HepG2 (cell line): ENCODE data around the gene XXYLT1. TPM values are rescaled to one million over a fixed set of nuclear protein-coding genes. Genes with fewer than 3 reads are reported as not detected.

Experiments
- FOXC1 ChIP-seq: sonication (generic); formaldehyde crosslinking; IDR thresholded peaks from 2 replicates; pipeline ENCODE4 v1.8.0; 2022; ENCODE audit warnings: mild to moderate bottlenecking, missing genetic modification reagents, borderline replicate concordance
- GATAD2A ChIP-seq: IDR thresholded peaks from 2 replicates; pipeline ENCODE4 v1.6.1; 2016
- ZKSCAN1 ChIP-seq: fragments of 150-350 bp; IDR thresholded peaks from 2 replicates; pipeline ENCODE4 v1.6.1; 2014; ENCODE audit warnings: low read length
- ZMYM4 ChIP-seq: sonication (generic); formaldehyde crosslinking; IDR thresholded peaks from 2 replicates; pipeline ENCODE4 v1.8.1; 2023; ENCODE audit warnings: mild to moderate bottlenecking, missing genetic modification reagents
- ZNF263 ChIP-seq: sonication (generic); formaldehyde crosslinking; IDR thresholded peaks from 2 replicates; pipeline ENCODE4 v1.4.0; 2020; ENCODE audit warnings: missing genetic modification reagents
- ZNF672 ChIP-seq: sonication (generic); formaldehyde crosslinking; IDR thresholded peaks from 2 replicates; pipeline ENCODE4 v1.8.1; 2022; ENCODE audit warnings: missing genetic modification reagents
- ZNF7 ChIP-seq: IDR thresholded peaks from 2 replicates; pipeline ENCODE4 v1.6.1; 2016; ENCODE audit warnings: missing biosample characterization, missing genetic modification reagents
- ZNF766 ChIP-seq: sonication (generic); formaldehyde crosslinking; IDR thresholded peaks from 2 replicates; pipeline ENCODE4 v1.5.0; 2020; ENCODE audit warnings: missing genetic modification reagents, borderline replicate concordance
- polyA plus RNA-seq, 8 experiments: library from polyadenylated mRNA; depleted of rRNA in 3 of 8; stranded (reverse) in 7 of 8; unstranded in 1 of 8; fragments of >200 nt; fragmentation: Illumina TruSeq in 4 of 8; extraction: Trizol in 4 of 8; gene quantifications; 2 replicates each; pipeline versions ENCODE4 v1.2.1 to v1.2.3, GENCODE V29; 2011 to 2016; ENCODE audit warnings: low read depth in 4 of 8, missing spikeins in 1 of 8, mixed read lengths in 1 of 8; ENCODE audit not compliant: insufficient read depth in 1 of 8
- total RNA-seq, 5 experiments: library from RNA; depleted of rRNA; stranded (reverse); fragments of >200 nt; fragmentation: Illumina TruSeq; extraction: Trizol; gene quantifications; 2 replicates each; pipeline ENCODE4 v1.2.3, GENCODE V29; 2016; ENCODE audit warnings: low read depth in 1 of 5
- TF ChIP-seq, protein P1 (sequence below): fragments of 450-650 bp; IDR thresholded peaks from 2 replicates; pipeline ENCODE4 v1.6.1; 2017; ENCODE audit warnings: mild to moderate bottlenecking
- TF ChIP-seq, protein P2 (sequence below): IDR thresholded peaks from 2 replicates; pipeline ENCODE4 v1.6.1; 2018; ENCODE audit warnings: missing genetic modification reagents, mild to moderate bottlenecking, missing compliant biosample characterization
- TF ChIP-seq, protein P3 (sequence below): sonication (generic); formaldehyde crosslinking; IDR thresholded peaks from 2 replicates; pipeline ENCODE4 v1.5.0; 2020; ENCODE audit warnings: mild to moderate bottlenecking, missing genetic modification reagents, borderline replicate concordance
- TF ChIP-seq, protein P4 (sequence below): sonication (generic); formaldehyde crosslinking; IDR thresholded peaks from 2 replicates; pipeline ENCODE4 v1.4.0; 2020; ENCODE audit warnings: low read depth, missing genetic modification reagents
- TF ChIP-seq, protein P5 (sequence below): sonication (generic); formaldehyde crosslinking; IDR thresholded peaks from 2 replicates; pipeline ENCODE4 v1.4.0; 2020; ENCODE audit warnings: missing genetic modification reagents

The XXYLT1 gene
- total and polyA plus RNA-seq, 2 of the 13 experiments (the other 11 are each of a cell fraction or from before 2014, with no cell fraction given): 17.7 to 19.0 TPM

DNA sequence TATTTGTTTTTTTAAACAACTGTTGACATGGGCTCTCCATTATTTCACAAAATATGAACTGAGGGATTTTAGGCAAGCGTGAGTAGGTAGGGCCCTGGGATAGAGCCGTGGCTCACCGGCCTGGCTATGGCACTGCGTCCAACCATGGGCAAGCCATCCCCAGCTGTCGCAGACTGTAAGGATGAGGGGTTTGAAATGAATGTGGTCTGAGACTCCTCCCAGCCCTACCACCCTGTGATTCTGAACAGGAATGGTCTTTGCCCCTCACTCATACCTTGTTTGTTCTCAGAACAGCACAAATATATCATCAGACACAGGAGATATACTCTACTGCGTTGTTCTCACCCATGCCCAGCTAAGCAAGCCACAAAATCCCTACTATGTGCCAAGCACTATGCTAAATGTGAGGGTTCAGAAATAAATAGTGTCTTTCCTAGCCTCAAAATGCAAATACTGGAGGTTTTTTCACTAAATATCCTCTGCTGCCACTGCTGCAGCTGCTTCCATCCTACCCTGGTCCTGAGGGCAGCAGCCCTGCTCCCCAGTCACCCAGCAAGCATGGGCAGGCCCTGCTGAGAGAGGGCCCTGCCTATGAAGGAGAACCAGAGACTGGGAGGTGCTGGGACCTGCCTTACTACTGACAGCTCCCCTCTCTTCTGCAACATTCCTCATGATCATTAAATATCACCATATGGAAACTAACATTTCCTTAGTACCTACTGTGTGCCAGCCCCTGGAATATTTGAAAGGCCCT is 102.8 kb downstream of the XXYLT1 start (continued):
- TF ChIP-seq ZNF7 (CRISPR knock-in tag) (no peak), GATAD2A (CRISPR knock-in tag) (peak; percentile 56), ZNF766 (CRISPR knock-in tag) (no peak), ZMYM4 (peak; percentile 35), ZNF263 (CRISPR knock-in tag) (peak; percentile 95), ZKSCAN1 (peak; percentile 97), FOXC1 (CRISPR knock-in tag) (peak; percentile 14; the same call in 1 of the 2 replicates), ZNF672 (no peak)
- TF ChIP-seq, protein P1, sequence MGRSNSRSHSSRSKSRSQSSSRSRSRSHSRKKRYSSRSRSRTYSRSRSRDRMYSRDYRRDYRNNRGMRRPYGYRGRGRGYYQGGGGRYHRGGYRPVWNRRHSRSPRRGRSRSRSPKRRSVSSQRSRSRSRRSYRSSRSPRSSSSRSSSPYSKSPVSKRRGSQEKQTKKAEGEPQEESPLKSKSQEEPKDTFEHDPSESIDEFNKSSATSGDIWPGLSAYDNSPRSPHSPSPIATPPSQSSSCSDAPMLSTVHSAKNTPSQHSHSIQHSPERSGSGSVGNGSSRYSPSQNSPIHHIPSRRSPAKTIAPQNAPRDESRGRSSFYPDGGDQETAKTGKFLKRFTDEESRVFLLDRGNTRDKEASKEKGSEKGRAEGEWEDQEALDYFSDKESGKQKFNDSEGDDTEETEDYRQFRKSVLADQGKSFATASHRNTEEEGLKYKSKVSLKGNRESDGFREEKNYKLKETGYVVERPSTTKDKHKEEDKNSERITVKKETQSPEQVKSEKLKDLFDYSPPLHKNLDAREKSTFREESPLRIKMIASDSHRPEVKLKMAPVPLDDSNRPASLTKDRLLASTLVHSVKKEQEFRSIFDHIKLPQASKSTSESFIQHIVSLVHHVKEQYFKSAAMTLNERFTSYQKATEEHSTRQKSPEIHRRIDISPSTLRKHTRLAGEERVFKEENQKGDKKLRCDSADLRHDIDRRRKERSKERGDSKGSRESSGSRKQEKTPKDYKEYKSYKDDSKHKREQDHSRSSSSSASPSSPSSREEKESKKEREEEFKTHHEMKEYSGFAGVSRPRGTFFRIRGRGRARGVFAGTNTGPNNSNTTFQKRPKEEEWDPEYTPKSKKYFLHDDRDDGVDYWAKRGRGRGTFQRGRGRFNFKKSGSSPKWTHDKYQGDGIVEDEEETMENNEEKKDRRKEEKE: no peak
- TF ChIP-seq, protein P2, sequence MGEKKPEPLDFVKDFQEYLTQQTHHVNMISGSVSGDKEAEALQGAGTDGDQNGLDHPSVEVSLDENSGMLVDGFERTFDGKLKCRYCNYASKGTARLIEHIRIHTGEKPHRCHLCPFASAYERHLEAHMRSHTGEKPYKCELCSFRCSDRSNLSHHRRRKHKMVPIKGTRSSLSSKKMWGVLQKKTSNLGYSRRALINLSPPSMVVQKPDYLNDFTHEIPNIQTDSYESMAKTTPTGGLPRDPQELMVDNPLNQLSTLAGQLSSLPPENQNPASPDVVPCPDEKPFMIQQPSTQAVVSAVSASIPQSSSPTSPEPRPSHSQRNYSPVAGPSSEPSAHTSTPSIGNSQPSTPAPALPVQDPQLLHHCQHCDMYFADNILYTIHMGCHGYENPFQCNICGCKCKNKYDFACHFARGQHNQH (CRISPR knock-in tag): peak; percentile 26; the same call in 1 of the 2 replicates
- TF ChIP-seq, protein P3, sequence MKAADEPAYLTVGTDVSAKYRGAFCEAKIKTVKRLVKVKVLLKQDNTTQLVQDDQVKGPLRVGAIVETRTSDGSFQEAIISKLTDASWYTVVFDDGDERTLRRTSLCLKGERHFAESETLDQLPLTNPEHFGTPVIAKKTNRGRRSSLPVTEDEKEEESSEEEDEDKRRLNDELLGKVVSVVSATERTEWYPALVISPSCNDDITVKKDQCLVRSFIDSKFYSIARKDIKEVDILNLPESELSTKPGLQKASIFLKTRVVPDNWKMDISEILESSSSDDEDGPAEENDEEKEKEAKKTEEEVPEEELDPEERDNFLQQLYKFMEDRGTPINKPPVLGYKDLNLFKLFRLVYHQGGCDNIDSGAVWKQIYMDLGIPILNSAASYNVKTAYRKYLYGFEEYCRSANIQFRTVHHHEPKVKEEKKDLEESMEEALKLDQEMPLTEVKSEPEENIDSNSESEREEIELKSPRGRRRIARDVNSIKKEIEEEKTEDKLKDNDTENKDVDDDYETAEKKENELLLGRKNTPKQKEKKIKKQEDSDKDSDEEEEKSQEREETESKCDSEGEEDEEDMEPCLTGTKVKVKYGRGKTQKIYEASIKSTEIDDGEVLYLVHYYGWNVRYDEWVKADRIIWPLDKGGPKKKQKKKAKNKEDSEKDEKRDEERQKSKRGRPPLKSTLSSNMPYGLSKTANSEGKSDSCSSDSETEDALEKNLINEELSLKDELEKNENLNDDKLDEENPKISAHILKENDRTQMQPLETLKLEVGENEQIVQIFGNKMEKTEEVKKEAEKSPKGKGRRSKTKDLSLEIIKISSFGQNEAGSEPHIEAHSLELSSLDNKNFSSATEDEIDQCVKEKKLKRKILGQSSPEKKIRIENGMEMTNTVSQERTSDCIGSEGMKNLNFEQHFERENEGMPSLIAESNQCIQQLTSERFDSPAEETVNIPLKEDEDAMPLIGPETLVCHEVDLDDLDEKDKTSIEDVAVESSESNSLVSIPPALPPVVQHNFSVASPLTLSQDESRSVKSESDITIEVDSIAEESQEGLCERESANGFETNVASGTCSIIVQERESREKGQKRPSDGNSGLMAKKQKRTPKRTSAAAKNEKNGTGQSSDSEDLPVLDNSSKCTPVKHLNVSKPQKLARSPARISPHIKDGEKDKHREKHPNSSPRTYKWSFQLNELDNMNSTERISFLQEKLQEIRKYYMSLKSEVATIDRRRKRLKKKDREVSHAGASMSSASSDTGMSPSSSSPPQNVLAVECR (CRISPR knock-in tag): peak; percentile 47; the same call in 1 of the 2 replicates
- TF ChIP-seq, protein P4, sequence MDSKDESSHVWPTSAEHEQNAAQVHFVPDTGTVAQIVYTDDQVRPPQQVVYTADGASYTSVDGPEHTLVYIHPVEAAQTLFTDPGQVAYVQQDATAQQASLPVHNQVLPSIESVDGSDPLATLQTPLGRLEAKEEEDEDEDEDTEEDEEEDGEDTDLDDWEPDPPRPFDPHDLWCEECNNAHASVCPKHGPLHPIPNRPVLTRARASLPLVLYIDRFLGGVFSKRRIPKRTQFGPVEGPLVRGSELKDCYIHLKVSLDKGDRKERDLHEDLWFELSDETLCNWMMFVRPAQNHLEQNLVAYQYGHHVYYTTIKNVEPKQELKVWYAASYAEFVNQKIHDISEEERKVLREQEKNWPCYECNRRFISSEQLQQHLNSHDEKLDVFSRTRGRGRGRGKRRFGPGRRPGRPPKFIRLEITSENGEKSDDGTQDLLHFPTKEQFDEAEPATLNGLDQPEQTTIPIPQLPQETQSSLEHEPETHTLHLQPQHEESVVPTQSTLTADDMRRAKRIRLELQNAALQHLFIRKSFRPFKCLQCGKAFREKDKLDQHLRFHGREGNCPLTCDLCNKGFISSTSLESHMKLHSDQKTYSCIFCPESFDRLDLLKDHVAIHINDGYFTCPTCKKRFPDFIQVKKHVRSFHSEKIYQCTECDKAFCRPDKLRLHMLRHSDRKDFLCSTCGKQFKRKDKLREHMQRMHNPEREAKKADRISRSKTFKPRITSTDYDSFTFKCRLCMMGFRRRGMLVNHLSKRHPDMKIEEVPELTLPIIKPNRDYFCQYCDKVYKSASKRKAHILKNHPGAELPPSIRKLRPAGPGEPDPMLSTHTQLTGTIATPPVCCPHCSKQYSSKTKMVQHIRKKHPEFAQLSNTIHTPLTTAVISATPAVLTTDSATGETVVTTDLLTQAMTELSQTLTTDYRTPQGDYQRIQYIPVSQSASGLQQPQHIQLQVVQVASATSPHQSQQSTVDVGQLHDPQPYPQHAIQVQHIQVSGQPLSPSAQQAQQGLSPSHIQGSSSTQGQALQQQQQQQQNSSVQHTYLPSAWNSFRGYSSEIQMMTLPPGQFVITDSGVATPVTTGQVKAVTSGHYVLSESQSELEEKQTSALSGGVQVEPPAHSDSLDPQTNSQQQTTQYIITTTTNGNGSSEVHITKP (CRISPR knock-in tag): 0 out of 2 replicates have a peak, but pooled peaks have one; percentile 25
- TF ChIP-seq, protein P5, sequence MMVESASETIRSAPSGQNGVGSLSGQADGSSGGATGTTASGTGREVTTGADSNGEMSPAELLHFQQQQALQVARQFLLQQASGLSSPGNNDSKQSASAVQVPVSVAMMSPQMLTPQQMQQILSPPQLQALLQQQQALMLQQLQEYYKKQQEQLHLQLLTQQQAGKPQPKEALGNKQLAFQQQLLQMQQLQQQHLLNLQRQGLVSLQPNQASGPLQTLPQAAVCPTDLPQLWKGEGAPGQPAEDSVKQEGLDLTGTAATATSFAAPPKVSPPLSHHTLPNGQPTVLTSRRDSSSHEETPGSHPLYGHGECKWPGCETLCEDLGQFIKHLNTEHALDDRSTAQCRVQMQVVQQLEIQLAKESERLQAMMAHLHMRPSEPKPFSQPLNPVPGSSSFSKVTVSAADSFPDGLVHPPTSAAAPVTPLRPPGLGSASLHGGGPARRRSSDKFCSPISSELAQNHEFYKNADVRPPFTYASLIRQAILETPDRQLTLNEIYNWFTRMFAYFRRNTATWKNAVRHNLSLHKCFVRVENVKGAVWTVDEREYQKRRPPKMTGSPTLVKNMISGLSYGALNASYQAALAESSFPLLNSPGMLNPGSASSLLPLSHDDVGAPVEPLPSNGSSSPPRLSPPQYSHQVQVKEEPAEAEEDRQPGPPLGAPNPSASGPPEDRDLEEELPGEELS (CRISPR knock-in tag): 0 out of 2 replicates have a peak, but pooled peaks have one; percentile 18
